ENCODE measurements around the gene TRAPPC2B. TPM values are rescaled to one million over a fixed set of nuclear protein-coding genes. Genes with fewer than 3 reads are reported as not detected.

The TRAPPC2B gene
- total RNA-seq = 10 to 100 TPM; 30.2 to 31.2 TPM
- polyA plus RNA-seq (ENCODE audit: insufficient read depth, low read depth, low replicate concordance) = 24.0 TPM
- long read RNA-seq, donor 1, transcript TRAPPC2B-202 (1 exons, 1,743 nt) = minor isoform, 12 of 27 reads
- long read RNA-seq, donor 1, transcript TRAPPC2B-201 (2 exons, 732 nt) = major isoform, 15 of 27 reads
- long read RNA-seq, donor 1, partial matches to known transcripts = 0 of 27 reads
- long read RNA-seq, donor 1, other reads (novel, unspliced or antisense) = 0 of 27 reads
- long read RNA-seq, donor 2, transcript TRAPPC2B-201 (2 exons, 732 nt) = major isoform, 19 of 25 reads
- long read RNA-seq, donor 2, transcript TRAPPC2B-202 (1 exons, 1,743 nt) = minor isoform, 6 of 25 reads
- long read RNA-seq, donor 2, partial matches to known transcripts = 0 of 25 reads
- long read RNA-seq, donor 2, other reads (novel, unspliced or antisense) = 0 of 25 reads

GRCh38 chr19:57362997-57363687 lies at the start of gene TRAPPC2B, which contains the start of gene ZNF547:
Gene TRAPPC2B, plus strand, starts transcription at chr19:57363551. Its CDS starts 1,283 bp downstream, at chr19:57364834.
Gene ZNF547, plus strand, starts transcription at chr19:57363551. Its CDS starts 5,005 bp downstream, at chr19:57368556.
- Histone ChIP-seq H3K36me3 (ENCODE audit: low read depth, missing control alignments) (no peaks in the 10 kb centered on the region), H3K4me3 (peak within 1 kb of the TSS; percentile 74 to 98), H3K27ac (peak within 1 kb of the TSS; percentile 91 to 96), H3K27me3 (no peaks in the 10 kb centered on the region), H3K4me1 (peaks cover 13% of the 10 kb centered on the region), H3K9me3 (no peaks in the 10 kb centered on the region)
- peak; percentile 100 for DNase-seq
- peak in 1 of 3 experiments; percentile 39 for TF ChIP-seq CTCF (IDR thresholded peaks at IDR 0.05)
- no peak for TF ChIP-seq POLR2A (IDR thresholded peaks at IDR 0.05)
- WGBS, 2 donors = 1 to 2% methylated on average over 22 to 46 of the region's 47 CpGs
- intact Hi-C loops (cut with DNase I; ENCODE audit: low total_unique reads) = no loop called here

GRCh38 chr19:57314146-57314545 lies 49.2 kb upstream of the TRAPPC2B start:
- H3K4me3 ChIP-seq = no peak overlapping the region
- no peaks in the 10 kb centered on the region for H3K4me1 ChIP-seq
- no peaks in the 10 kb centered on the region for H3K36me3 ChIP-seq (ENCODE audit: low read depth, missing control alignments)
- TF ChIP-seq CTCF (IDR thresholded peaks at IDR 0.05) (no peak), POLR2A (IDR thresholded peaks at IDR 0.05) (no peak)
- DNase-seq = no peak
- H3K27me3 ChIP-seq = no peaks in the 10 kb centered on the region
- H3K27ac ChIP-seq = no peak overlapping the region
- WGBS, 2 donors = 78 to 82% methylated on average over 4 of the region's 4 CpGs
- intact Hi-C loops (cut with DNase I; ENCODE audit: low total_unique reads) = no loop called here
- no peaks in the 10 kb centered on the region for H3K9me3 ChIP-seq

- H3K36me3 ChIP-seq (ENCODE audit: low read depth, missing control alignments) = no peaks in the 10 kb centered on the region
- H3K9me3 ChIP-seq = no peaks in the 10 kb centered on the region
- intact Hi-C loops (cut with DNase I; ENCODE audit: low total_unique reads) = no loop called here
- no peak overlapping the region for H3K4me3 ChIP-seq
- no peak overlapping the region for H3K27ac ChIP-seq
- WGBS, 2 donors = 1 to 6% methylated on average over 21 to 29 of the region's 29 CpGs
- peaks cover 7% of the 10 kb centered on the region for H3K4me1 ChIP-seq
- no peaks in the 10 kb centered on the region for H3K27me3 ChIP-seq
- no peak for DNase-seq
- TF ChIP-seq POLR2A (IDR thresholded peaks at IDR 0.05) = no peak
- no peak for TF ChIP-seq CTCF (IDR thresholded peaks at IDR 0.05)
Observed at GRCh38 chr19:57317503-57317902, 45.8 kb upstream of the TRAPPC2B start.

GRCh38 chr19:57319869-57320179 lies 43.5 kb upstream of the TRAPPC2B start:
- TF ChIP-seq CTCF (IDR thresholded peaks at IDR 0.05) = no peak
- TF ChIP-seq POLR2A (IDR thresholded peaks at IDR 0.05) = no peak
- Histone ChIP-seq H3K4me3 (peak overlapping the region; percentile 91 to 94), H3K9me3 (no peaks in the 10 kb centered on the region), H3K27me3 (no peaks in the 10 kb centered on the region), H3K4me1 (peaks cover 7% of the 10 kb centered on the region), H3K27ac (peak overlapping the region; percentile 83 to 90), H3K36me3 (ENCODE audit: low read depth, missing control alignments) (no peaks in the 10 kb centered on the region)
- intact Hi-C loops (cut with DNase I; ENCODE audit: low total_unique reads) = no loop called here
- WGBS, 2 donors = 0% methylated on average over 1 of the region's 1 CpG
- no peak for DNase-seq

Measured in testis (tissue), 5 donors.